ENCODE data around the gene CRYBA1.
"Not testable (repeated sequence)": the region's sequence is repeated elsewhere in the genome, so short reads cannot be mapped to it uniquely, and the experiment has no call there.

GRCh38 chr17:29204068-29204804, 42.4 kb upstream of the CRYBA1 start:
- not testable (repeated sequence) for TF ChIP-seq CTCF (IDR thresholded peaks at IDR 0.05 in 2 of 3, conservative IDR thresholded peaks at IDR 0.05 in 1 of 3; ENCODE audit: borderline replicate concordance in 1 of 3, insufficient read depth in 1 of 3, low read depth in 2 of 3, low read length in 2 of 3); ZNF274 (IDR thresholded peaks at IDR 0.05; ENCODE audit: low read depth, low read length); TCF7L2 (IDR thresholded peaks at IDR 0.05; ENCODE audit: borderline replicate concordance, extremely low read depth, insufficient read depth, insufficient read length); SRF (IDR thresholded peaks at IDR 0.05; ENCODE audit: low read depth); MAX (IDR thresholded peaks at IDR 0.05); EZH2phosphoT487 (IDR thresholded peaks at IDR 0.05; ENCODE audit: borderline replicate concordance); POLR2AphosphoS5 (IDR thresholded peaks at IDR 0.05; ENCODE audit: low read depth, low read length); SP1 (IDR thresholded peaks at IDR 0.05; ENCODE audit: low read depth); RAD21 (IDR thresholded peaks at IDR 0.05; ENCODE audit: low read depth); ZBTB33 (IDR thresholded peaks at IDR 0.05; ENCODE audit: extremely low read depth, insufficient replicate concordance, low read length); JUND (IDR thresholded peaks at IDR 0.05); EGR1 (IDR thresholded peaks at IDR 0.05; ENCODE audit: low read depth)
